Measurements from ENCODE around the gene LMOD3.

Gene LMOD3

DNA sequence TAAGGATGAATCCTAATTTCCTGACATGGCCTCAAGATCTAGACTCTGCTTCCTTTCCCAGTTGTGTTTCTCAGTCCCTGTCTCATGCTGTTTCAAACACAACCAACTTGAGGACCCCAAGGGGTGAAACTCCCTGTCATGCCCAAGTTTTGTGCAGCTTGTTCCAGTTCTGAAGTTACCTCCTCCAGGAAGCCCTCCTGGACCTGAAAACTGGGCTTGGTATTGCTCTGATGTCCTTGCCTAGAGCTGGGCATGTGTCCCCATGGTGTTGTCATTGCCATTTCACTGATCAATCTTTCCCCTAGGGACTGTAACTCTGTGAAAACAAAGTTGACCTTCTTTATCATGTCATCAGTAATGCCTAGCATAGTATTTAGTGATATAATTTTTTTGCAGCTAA, 6.1 kb upstream of the LMOD3 start:
- TF ChIP-seq, protein P1, sequence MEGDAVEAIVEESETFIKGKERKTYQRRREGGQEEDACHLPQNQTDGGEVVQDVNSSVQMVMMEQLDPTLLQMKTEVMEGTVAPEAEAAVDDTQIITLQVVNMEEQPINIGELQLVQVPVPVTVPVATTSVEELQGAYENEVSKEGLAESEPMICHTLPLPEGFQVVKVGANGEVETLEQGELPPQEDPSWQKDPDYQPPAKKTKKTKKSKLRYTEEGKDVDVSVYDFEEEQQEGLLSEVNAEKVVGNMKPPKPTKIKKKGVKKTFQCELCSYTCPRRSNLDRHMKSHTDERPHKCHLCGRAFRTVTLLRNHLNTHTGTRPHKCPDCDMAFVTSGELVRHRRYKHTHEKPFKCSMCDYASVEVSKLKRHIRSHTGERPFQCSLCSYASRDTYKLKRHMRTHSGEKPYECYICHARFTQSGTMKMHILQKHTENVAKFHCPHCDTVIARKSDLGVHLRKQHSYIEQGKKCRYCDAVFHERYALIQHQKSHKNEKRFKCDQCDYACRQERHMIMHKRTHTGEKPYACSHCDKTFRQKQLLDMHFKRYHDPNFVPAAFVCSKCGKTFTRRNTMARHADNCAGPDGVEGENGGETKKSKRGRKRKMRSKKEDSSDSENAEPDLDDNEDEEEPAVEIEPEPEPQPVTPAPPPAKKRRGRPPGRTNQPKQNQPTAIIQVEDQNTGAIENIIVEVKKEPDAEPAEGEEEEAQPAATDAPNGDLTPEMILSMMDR (IDR thresholded peaks at IDR 0.05; ENCODE audit: low read length, missing control alignments) = no peak
- H3K4me3 ChIP-seq (replicated peaks; ENCODE audit: low read depth, low read length) = no peak overlapping the region
- DNase-seq (ENCODE audit: low read depth) = no peak

DNA sequence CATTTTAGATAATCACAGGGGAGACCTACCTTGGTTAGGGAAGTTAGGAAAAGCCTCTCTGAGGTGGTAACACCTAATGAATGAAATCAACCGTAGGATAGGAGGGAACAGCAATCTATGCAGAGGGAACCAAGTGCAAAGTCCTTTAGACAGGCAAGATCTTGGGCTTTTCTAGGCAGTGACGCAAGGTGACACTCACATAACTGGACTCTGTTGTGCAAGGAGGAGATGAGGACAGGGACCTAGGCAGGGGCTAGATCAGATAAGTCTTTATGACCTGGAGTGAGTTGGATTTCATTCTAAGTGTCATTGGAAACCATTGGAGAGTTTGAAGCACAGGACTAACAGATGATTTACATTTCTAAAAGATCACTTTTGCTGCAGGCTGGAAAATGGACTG, 4.6 kb upstream of the LMOD3 start:
- H3K4me3 ChIP-seq (replicated peaks; ENCODE audit: low read depth, low read length) = no peak overlapping the region
- TF ChIP-seq, protein P1 (IDR thresholded peaks at IDR 0.05; ENCODE audit: low read length, missing control alignments) = no peak
- no peak for DNase-seq (ENCODE audit: low read depth)

DNA sequence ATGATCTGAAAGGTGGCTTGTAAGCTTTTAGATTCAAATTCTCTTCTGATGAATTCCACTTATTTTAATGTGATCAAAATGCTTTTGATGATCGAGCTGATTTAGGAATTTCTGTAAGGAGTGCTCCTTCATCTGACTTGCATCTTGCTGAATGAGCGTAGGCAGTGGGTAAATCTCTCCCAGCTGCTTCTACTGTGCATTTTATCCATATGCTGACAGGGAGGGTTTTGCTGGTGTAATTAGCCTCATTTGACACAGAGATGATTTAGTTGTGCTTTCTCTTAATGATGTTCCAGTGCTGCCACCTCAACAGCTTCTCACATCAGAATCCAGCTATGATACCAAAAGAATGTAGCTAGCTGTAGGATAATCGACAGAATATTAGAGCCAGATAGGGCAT, 3.8 kb upstream of the LMOD3 start:
- no peak overlapping the region for H3K4me3 ChIP-seq (replicated peaks; ENCODE audit: low read depth, low read length)
- DNase-seq (ENCODE audit: low read depth) = no peak
- TF ChIP-seq, protein P1 (IDR thresholded peaks at IDR 0.05; ENCODE audit: low read length, missing control alignments) = no peak

DNA sequence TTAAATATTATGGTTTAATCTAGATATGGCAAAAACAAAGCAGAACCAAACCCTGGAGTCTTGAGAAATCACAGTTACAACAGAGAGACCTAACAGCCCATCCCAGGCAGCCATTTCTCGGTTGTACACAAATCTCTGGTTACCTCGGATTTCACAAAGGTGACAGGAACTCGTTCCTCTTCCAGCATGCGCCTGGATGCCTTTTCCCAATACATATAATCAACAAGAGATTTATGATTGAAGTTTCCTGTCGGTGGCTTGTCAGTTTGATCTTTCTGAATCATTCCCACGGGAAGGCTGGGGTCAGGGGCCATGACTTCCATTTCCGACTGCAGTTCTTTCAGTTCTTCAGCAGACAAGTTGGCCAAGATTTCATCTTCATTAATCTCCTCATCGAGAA, 445 bp downstream of the LMOD3 start:
- TF ChIP-seq, protein P1 (IDR thresholded peaks at IDR 0.05; ENCODE audit: low read length, missing control alignments) = no peak
- no peak for DNase-seq (ENCODE audit: low read depth)
- H3K4me3 ChIP-seq (replicated peaks; ENCODE audit: low read depth, low read length) = no peak overlapping the region

DNA sequence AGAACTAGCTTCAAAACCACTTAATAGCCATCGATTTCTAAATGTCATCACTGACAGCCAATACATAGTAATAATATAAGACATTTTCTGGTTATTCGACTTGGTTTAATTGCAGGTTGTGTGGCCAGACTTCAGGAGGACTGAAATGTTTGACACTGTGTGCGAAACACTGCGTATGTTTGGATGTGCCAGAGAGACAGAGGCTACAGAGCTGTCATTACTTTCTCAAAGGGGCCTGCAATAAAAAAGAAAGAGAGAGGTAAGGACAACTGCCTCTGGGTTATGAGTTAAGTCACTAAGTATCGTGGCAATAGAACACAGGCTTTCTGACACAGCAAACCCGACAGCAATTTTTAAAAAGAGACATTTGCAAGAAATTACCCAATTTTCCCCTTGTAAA, 882 bp downstream of the LMOD3 start:
- no peak for DNase-seq (ENCODE audit: low read depth)
- TF ChIP-seq, protein P1 (IDR thresholded peaks at IDR 0.05; ENCODE audit: low read length, missing control alignments) = no peak
- H3K4me3 ChIP-seq (replicated peaks; ENCODE audit: low read depth, low read length) = no peak overlapping the region

DNA sequence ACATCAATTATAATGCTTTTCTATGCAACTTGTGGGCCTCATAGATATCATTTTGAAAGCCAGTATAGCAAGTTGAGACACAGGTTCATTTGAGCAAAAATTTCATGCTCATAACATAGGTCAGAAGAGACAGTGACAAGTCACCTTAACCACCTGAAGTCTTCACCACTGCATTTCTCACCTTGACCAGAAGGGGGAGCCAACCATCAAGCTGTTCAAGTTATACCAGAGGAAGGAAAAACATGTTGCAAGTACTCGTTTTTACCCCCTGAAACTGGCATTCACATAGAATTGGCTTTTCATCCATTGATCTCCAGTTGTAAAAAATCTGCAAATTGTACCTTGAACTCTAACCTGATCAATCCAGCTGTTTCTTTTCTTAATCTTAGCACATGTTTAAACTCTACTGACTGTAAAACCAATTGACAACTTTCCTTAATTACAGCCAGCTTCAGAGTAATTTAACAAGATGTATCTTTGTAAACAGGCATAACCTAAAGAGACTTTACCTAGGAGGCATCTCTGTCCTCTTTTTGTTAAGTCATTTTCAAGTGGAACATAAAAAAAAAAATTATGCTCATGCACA, 1.4 kb downstream of the LMOD3 start:
- TF ChIP-seq, protein P1 (IDR thresholded peaks at IDR 0.05; ENCODE audit: low read length, missing control alignments) = peak; percentile 99
- no peak overlapping the region for H3K4me3 ChIP-seq (replicated peaks; ENCODE audit: low read depth, low read length)
- peak; percentile 86 for DNase-seq (ENCODE audit: low read depth)

DNA sequence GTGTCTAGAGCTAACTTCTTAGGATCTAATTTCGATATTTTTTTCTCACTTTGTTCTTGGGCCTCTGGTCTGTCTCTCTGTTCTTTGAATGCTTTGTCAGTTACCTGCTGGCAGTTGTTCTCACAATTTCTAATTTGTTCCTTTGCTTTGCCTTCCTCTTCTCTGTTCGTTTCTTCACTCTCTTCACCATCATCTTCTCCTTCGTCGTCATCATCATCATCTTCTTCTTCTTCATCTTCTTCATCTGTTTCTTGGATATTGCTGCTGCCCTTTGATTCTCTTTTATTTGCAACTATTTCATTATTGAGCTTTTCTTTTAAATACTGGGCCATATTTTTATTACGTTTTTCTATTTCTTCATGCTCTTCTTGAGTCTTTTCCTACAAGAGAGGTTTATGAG, 2.7 kb downstream of the LMOD3 start:
- H3K4me3 ChIP-seq (replicated peaks; ENCODE audit: low read depth, low read length) = no peak overlapping the region
- DNase-seq (ENCODE audit: low read depth) = no peak
- TF ChIP-seq, protein P1 (IDR thresholded peaks at IDR 0.05; ENCODE audit: low read length, missing control alignments) = no peak
